ENCODE data around the gene PKDREJ. TPM values are rescaled to one million over a fixed set of nuclear protein-coding genes. Genes with fewer than 3 reads are reported as not detected.

Gene PKDREJ
- total RNA-seq, 1 donor from 2014 or later = not detected

DNA sequence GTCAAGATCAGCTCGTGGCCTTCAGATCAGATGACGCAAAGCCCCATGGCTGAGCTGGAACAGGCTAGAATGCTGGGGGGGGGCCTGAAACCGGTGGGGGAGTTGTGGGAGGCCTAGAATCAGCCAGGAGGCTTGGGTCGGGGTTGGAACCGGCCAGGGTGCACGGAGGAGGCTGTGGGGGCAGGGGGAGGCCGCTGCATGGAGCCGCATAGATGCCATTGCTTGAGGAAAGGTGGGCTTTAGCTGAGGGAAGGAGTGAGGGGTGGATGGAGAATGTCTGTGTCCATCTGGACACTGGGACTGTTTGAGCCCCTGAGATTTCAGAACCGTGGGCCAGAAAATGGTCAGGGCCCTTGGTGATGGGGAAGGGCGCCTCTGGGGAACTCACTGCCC lies 38.2 kb downstream of the PKDREJ start:
- peaks cover 31% of the 10 kb centered on the region for H3K36me3 ChIP-seq
- TF ChIP-seq, protein P1, sequence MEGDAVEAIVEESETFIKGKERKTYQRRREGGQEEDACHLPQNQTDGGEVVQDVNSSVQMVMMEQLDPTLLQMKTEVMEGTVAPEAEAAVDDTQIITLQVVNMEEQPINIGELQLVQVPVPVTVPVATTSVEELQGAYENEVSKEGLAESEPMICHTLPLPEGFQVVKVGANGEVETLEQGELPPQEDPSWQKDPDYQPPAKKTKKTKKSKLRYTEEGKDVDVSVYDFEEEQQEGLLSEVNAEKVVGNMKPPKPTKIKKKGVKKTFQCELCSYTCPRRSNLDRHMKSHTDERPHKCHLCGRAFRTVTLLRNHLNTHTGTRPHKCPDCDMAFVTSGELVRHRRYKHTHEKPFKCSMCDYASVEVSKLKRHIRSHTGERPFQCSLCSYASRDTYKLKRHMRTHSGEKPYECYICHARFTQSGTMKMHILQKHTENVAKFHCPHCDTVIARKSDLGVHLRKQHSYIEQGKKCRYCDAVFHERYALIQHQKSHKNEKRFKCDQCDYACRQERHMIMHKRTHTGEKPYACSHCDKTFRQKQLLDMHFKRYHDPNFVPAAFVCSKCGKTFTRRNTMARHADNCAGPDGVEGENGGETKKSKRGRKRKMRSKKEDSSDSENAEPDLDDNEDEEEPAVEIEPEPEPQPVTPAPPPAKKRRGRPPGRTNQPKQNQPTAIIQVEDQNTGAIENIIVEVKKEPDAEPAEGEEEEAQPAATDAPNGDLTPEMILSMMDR (IDR thresholded peaks at IDR 0.05) = no peak
- intact Hi-C loops (cut with DNase I) = no loop called here
- H3K9me3 ChIP-seq = no peaks in the 10 kb centered on the region
- no peak overlapping the region for H3K27ac ChIP-seq
- no peak overlapping the region for H3K4me3 ChIP-seq
- no peaks in the 10 kb centered on the region for H3K27me3 ChIP-seq
- H3K4me1 ChIP-seq = no peaks in the 10 kb centered on the region
- DNase-seq = no peak
- ATAC-seq = no peak

DNA sequence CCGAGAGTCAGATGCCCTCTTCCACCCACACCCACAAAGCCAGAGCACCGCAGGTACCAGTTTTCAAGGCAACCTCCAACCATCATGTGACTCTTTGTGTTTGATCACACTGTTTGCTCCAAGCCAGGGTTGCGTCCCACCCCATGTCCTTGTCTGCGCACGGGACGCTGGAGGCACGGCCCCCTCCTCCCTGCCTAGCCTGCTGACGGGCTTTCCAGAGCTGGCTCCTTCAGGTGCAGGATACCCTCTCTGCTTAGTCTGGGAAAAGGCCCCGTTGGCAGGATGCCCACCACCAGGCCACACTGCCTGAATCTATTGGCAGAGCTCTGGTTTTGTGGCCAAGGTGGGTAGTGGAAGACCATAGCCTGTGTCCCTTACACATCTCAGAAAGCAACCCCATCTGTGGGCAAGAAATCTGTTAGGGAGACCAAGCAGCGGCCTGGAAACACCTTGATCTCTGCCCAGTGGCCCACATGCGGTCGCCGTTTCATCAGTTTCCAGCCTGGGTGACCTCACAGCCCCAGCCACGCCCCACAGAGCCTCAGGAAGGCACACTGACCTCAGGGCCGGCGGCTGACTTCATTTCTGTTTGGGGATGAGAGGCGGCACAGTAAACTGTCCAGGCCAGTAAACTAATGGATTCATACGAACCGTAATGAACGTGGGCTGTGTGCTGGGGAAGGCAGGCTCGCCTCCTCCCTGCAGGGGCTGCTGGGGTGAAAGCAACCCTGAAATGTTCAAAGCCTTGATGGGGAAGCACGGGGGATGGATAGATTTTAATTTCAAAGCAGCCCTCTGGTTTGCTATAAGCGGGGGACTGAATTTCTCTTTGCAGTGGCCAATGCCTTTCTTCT lies 38.9 kb downstream of the PKDREJ start:
- no peaks in the 10 kb centered on the region for H3K27me3 ChIP-seq
- intact Hi-C loops (cut with DNase I) = no loop called here
- H3K4me1 ChIP-seq = no peaks in the 10 kb centered on the region
- DNase-seq = no peak
- TF ChIP-seq, protein P1 (IDR thresholded peaks at IDR 0.05) = no peak
- peaks cover 37% of the 10 kb centered on the region for H3K36me3 ChIP-seq
- H3K9me3 ChIP-seq = no peaks in the 10 kb centered on the region
- no peak for ATAC-seq
- no peak overlapping the region for H3K27ac ChIP-seq
- no peak overlapping the region for H3K4me3 ChIP-seq

DNA sequence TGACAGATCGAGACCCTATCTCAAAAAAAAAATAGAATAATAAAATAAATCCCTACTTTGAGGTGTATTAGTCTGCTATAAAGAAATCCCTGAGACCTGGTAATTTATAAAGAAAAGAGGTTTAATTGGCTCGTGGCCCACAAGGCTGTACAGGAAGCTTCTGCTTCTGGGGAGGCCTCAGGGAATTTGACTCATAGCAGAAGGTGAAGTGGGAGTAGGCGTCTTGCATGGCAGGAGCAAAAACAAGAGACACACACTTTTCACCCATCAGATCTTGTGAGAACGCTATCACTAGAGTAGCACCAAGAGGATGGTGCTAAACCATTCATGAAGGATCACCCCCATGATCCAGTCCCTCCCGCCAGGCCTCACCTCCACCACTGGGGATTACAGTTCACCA lies 42.2 kb downstream of the PKDREJ start:
- DNase-seq = no peak
- Histone ChIP-seq H3K4me3 (no peak overlapping the region), H3K4me1 (no peaks in the 10 kb centered on the region), H3K9me3 (no peaks in the 10 kb centered on the region), H3K27me3 (no peaks in the 10 kb centered on the region), H3K36me3 (peaks cover 68% of the 10 kb centered on the region), H3K27ac (no peak overlapping the region)
- no peak for ATAC-seq
- TF ChIP-seq, protein P1 (IDR thresholded peaks at IDR 0.05) = no peak
- intact Hi-C loops (cut with DNase I) = no loop called here

DNA sequence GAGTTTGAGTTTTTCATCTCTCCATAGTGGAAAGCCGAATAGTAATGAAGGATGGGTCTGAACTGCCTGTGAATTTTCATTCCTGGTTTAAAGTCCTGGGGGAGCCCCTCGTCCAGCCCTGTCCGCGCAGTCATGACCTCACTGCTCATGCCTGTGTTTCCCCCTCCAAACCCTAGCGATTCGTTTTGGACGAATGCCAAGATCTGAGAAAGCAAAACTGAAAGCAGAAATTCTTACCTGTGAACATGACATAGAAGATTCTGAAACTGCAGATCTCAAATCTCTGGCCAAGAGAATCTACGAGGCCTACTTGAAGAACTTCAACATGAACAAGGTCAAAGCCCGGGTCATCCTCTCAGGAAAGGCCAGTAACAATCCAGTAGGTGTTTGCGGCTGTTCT lies 43.5 kb downstream of the PKDREJ start:
- no peak overlapping the region for H3K27ac ChIP-seq
- H3K4me3 ChIP-seq = no peak overlapping the region
- DNase-seq = no peak
- peaks cover 77% of the 10 kb centered on the region for H3K36me3 ChIP-seq
- H3K27me3 ChIP-seq = no peaks in the 10 kb centered on the region
- intact Hi-C loops (cut with DNase I) = no loop called here
- no peaks in the 10 kb centered on the region for H3K4me1 ChIP-seq
- no peaks in the 10 kb centered on the region for H3K9me3 ChIP-seq
- no peak for ATAC-seq
- TF ChIP-seq, protein P1 (IDR thresholded peaks at IDR 0.05) = no peak

DNA sequence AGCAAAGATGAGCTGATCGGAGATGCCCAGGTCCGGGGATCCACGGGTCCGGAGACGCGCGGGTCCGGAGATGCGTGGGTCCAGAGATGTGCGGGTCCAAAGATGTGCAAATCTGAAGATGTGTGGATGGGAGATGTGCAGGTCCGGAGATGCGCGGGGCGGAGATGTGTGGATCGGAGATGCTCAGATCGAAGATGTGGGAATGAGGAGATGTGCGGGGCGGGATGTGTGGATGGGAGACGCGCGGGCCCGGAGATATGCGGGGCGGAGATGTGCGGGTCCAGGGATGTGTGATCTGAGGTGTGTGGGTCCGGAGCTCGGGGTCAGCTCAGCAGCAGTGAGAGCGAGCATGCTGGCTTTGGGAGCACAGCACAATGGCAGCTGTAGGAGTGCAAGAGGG lies 48.5 kb downstream of the PKDREJ start:
- DNase-seq (no peak), ATAC-seq (no peak)
- TF ChIP-seq, protein P1 (IDR thresholded peaks at IDR 0.05) = no peak
- Histone ChIP-seq H3K27me3 (no peaks in the 10 kb centered on the region), H3K9me3 (no peaks in the 10 kb centered on the region), H3K4me1 (no peaks in the 10 kb centered on the region), H3K36me3 (peaks cover 43% of the 10 kb centered on the region), H3K27ac (no peak overlapping the region), H3K4me3 (no peak overlapping the region)
- intact Hi-C loops (cut with DNase I) = no loop called here
